GM12873 (cell line): Measurements from ENCODE around the gene GNA15.

Experiments used
- CTCF ChIP-seq: IDR thresholded peaks from 2 replicates; pipeline ENCODE4 v1.5.1; 2012; ENCODE audit warnings: low read depth, mild to moderate bottlenecking, moderate library complexity, low read length, control low read depth; ENCODE audit not compliant: insufficient read depth; ENCODE audit errors: missing control alignments

The GNA15 gene

GRCh38 chr19:3120611-3121276 lies 15.1 kb upstream of the GNA15 start:
- TF ChIP-seq CTCF: no peak

- TF ChIP-seq CTCF: no peak
These were observed 14.4 kb upstream of the GNA15 start for GRCh38 chr19:3121396-3121795.

- no peak for TF ChIP-seq CTCF
These were observed 13.9 kb upstream of the GNA15 start for GRCh38 chr19:3121821-3122511.

GRCh38 chr19:3122512-3122870 lies 13.3 kb upstream of the GNA15 start:
- no peak for TF ChIP-seq CTCF

- no peak for TF ChIP-seq CTCF
These were observed 12.6 kb upstream of the GNA15 start for GRCh38 chr19:3123088-3123721.

GRCh38 chr19:3123956-3124355 lies 11.9 kb upstream of the GNA15 start:
- TF ChIP-seq CTCF: no peak

GRCh38 chr19:3124630-3125029 lies 11.2 kb upstream of the GNA15 start:
- TF ChIP-seq CTCF: peak; percentile 18
